Kidney glomerular epithelial cell (primary cell): ENCODE measurements around the gene RASA3.
"Not testable (repeated sequence)": the region's sequence is repeated elsewhere in the genome, so short reads cannot be mapped to it uniquely, and the experiment has no call there.

ENCODE experiments used
- DNase-seq: peaks from one replicate; lab custom pipeline; 2025; lab: John Stamatoyannopoulos, UW

The RASA3 gene

DNA sequence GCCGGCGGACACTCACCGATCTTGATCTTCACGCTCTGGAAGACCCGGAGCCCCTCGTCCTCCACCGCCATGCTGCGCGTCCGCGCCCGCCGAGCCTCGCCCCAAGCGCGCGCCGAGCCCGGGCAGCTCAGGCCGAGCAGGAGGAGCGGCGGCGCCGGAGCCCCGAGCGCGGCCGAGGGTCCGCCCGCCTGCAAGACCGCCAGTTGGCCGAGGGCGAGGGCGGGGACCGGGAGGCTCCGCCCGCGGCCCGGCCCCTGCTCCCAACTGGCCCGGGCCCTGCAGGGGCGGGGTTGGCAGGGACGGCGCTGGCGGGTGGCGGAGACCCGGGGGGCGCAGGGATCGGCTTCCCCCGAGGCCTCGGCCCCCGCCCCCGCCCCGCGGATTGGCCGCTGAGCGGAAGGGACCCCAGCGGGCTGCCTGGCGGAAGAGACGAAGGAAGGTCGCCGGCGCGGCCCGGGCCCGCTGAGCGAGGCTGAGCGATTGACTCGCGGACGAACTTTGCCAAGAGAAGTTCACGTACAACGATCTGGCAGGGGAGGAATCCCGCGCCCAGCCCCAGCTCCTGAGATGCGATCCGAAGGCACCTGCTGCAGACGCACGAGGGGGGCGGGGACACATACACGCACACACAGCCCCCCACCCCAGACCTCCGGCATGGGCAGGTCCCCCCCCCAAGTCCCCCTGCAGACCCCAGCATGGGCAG, at the start of gene RASA3:
TSS of gene RASA3 (minus strand) at position 205 of the 703 bp plus-strand sequence. CDS start at position 71, 134 bp downstream.
- peak; percentile 47 for DNase-seq

- no peak for DNase-seq
Observed at GRCh38 chr13:114179087-114179658, 46.8 kb upstream of the RASA3 start, which contains the start of gene CFAP97D2. Gene CFAP97D2 (plus strand): TSS chr13:114179257. CDS start chr13:114179331, 74 bp downstream.

DNA sequence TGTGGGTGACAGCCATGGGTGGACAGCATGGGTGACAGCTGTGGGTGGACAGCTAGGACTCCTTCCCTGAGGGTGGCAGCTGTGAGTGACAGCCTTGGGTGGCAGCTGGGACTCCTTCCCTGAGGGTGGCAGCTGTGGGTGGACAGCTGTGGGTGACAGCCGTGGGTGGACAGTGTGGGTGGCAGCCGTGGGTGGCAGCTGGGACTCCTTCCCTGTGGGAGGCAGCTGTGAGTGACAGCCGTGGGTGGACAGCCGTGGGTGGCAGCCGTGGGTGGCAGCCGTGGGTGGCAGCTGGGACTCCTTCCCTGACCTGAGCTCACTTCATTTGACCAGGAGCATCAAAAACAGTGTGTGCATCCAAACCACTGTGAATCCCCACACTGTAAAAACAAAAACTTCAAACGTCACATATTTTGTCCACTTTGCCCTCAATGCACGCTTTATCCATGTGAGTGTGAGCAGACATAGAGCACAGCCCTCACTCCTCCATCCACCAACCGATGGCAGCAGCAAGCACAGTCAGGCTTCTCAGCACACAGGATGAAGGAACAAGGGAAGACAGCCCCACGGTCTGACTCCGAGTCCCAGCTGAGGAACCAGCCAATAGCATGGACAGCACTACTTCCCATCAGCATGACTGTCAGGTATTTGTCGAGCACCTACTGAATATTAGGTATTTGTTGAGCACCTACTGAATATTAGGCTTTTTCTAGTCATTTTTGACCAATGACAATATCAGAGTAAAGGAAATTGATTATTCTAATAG, 45.0 kb upstream of the RASA3 start:
- no peak for DNase-seq

DNA sequence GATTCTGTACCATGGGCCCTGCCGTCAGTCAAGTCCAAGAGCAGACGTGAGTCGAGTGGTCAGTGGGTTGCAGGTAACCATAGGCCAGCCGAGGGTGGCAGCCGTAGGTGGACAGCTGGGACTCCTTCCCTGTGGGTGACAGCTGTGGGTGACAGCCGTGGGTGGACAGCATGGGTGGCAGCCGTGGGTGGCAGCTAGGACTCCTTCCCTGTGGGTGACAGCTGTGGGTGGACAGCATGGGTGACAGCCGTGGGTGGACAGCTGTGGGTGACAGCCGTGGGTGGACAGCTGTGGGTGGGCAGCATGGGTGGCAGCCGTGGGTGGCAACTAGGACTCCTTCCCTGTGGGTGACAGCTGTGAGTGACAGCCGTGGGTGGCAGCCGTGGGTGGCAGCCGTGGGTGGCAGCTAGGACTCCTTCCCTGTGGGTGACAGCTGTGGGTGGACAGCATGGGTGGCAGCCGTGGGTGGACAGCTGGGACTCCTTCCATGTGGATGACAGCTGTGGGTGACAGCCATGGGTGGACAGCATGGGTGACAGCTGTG, 44.0 kb upstream of the RASA3 start:
- not testable (repeated sequence) for DNase-seq

- DNase-seq, result no peak
Observed at GRCh38 chr13:114174529-114174961, 42.1 kb upstream of the RASA3 start.

DNA sequence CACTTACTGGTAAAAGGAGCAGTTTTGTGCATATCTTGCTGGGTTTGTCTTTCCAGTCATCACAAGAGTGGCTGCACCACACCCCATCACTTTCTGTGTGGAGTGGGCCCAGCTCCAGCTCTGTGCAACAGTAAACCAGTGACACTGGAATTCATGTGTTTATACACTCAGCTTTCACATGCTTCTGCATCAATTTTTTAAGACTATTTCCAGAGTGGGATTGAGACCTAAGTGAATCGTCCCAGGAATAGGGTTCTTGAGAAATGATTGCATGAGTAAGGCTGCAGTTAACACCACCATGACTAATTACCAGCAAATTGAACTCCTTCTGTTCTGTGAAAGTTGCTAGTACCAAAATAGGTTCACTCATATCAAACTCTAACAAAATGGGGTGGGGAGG, 41.3 kb upstream of the RASA3 start:
- DNase-seq, result no peak

GRCh38 chr13:114173272-114173671, 40.8 kb upstream of the RASA3 start:
- no peak for DNase-seq

- no peak for DNase-seq
Observed at GRCh38 chr13:114167885-114168284, 35.5 kb upstream of the RASA3 start.

DNA sequence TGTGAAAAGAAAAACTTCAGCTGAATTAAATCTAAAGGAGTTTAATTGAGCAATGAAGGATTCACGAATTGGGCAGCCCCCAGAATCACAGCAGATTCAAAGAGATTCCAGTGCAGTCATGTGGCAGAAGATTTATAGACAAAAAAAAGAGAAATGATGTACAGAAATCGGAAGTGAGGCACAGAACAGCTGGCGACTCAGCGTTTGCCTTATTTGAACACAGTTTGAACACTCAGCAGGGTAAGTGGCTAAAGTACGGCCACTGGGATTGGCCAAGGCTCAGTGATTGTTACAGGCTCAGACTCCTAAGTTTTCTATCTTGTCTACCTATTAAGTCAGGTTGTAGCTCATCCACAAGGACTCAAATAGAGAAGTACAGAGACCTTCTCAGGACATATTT, 35.0 kb upstream of the RASA3 start:
- DNase-seq, result no peak

DNA sequence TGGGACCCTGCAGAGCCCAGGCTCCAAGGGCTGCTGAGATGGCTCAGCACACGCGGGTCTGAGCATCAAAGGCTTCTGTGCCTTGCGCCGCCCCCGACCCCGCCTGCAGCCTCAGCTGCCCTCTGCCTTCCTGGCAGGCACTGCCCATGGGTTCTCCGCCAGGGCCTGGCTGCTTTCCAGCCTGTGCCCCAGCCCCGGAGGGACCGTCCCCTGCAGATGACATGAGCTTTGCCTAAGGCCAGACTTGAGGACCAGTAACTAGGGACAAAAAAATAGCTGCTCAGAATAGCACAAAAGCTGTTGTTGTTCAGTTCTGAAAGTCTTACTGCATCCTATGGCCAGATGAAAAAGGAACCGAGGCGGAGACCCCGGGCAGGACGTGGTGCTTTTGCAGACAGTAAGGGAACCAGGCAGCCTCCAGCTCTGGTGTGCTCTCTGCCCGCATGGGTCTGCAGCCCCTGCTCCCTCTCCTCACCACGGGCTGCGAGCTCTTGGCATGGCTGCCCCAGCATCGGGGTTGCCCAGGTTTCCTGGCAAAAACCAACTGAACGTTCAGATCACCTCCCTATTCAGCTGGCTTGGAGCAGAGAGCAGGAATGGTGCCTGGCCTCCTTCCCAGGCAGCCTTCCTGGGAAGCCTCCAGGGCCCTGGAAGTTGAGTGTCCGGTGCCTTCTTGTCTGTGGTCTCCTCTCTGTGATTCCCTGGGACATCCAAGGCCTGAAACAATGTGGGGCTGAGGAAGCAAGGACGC, 34.1 kb upstream of the RASA3 start:
- no peak for DNase-seq

DNA sequence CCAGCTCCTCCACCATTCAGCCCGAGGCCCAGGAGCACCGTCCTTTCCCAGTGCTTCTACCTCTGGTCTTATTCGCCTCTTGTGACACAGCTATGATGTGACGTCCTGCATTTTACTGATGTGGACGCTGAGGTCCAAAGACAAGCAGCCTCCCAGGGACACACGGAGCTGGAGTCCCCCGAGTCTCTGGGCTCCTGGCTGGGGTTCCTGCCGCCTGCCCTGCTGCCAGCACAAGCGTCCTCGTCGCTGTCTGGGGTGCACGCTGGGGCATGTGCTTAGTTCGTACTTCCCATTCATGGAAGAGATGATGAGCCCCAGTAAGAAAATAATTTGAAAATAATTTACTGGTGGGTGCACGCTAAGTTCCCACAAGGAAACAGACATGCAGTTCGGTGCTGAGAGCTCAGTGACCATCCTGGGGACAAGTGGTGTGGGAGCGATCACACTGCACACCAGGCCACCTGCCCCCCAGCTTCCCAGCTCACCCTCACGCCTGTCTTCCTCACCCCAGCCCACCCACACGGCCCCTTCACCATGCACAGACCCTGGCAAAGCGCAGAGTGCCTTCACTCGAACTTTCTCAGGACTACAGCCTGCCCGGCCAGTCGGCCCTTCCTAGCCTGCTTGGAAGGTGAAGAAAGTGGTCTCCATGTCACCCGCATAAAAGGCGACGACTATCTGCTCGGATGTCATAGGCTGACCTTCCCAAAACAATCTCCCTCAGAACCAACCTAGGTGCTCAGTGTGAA, 32.4 kb upstream of the RASA3 start:
- no peak for DNase-seq

DNA sequence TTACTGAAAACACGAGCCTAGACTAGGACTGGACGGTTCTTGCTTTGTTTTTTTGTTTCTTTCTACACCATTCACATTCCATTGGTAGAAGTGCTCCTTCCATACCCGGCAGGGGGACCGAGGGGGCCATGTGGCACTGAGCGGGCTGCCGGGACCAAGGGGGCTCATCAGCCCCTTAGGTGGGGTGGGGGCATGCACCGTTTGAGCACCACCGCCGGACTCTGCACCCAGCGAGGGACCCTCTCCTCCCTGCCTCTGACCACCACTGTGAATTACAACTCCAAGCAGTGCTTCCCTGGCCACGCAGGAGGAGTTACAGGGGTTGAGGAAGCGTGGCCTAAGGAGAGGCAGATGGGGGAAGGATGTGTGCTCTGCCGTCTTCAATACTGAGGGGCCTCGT, 31.6 kb upstream of the RASA3 start:
- no peak for DNase-seq

- DNase-seq, result no peak
Observed at GRCh38 chr13:114162533-114162922, 30.1 kb upstream of the RASA3 start.

- DNase-seq, result no peak
Observed at GRCh38 chr13:114161644-114162532, 29.5 kb upstream of the RASA3 start.

DNA sequence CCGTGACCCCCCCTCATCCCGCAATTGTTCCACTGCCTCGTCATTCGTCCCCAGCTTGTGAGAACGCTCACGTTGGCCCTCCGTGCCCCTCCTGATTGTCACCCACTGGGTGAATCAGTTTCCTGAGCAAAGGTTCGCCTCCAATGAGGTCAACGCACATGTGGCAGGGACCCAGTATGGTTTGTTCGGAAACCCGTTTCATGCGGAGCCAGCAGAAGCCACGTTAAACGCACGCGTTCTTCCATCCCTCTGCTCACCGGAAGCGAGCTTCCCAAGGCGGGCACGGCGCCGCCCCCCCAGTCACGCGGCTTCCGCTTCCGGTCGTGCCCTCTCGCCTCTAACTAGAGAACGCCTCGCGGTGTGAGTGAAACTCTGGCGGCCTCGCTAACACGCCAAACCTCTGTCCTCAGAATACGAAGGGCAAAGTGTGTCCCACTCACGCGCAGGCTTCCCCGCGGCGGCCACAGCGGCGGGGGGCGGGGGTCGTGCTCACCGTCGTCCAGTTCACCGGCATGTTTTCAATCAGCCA, 28.7 kb upstream of the RASA3 start:
- no peak for DNase-seq

DNA sequence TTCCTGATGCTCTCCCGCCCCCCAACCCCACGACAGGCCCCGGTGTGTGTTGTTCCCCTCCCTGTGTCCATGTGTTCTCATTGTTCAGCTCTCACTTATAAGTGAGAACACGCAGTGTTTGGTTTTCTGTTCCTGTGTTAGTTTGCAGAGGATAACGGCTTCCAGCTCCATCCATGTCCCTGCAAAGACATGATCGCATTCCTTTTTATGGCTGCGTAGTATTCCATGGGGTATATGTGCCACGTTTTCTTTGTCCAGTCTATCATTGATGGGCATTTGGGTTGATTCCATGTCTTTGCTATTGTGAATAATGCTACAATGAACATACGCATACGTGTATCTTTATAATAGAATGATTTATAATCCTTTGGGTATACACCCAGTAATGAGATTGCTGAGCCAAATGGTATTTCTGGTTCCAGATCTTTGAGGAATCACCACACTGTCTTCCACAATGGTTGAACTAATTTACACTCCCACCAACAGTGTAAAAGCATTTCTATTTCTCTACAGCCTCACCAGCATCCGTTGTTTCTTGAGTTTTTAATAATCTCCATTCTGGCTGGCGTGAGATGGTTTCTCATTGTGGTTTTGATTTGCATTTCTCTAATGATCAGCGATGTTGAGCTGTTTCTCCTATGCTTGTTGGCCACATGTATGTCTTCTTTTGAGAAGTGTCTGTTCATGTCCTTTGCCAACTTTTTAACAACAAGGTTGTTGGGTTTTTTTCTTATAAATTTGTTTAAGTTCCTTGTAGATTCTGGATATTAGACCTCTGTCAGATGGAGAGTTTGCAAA, 26.6 kb upstream of the RASA3 start:
- DNase-seq, result not testable (repeated sequence)

DNA sequence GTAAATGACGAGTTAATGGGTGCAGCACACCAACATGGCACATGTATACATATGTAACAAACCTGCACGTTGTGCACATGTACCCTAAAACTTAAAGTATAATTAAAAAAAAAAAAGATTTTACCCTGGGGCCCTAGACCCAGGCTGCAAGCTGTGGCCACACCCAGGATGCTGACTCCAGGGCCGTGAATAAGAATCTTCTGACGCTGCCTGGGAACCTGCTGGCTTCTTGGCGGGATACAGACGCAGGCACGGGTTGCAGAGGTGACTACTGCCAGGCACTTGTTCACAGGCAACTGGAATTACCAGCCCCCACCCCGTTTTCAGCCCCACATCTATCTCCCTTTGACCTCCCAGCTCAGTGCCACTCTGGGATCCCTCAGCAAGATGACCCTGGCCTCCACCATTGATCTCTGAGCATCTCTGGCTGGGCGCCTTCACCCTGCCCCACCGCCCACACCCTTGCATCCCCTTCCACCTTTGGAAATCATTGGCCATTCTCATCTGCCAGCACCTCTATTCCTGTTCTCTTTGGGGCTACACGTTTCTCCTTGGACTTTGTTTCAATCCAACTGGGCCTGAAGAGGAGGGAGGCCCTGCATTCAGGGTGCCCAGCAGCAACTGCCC, 25.6 kb upstream of the RASA3 start:
- no peak for DNase-seq
